ENCODE measurements around the gene SLMAP.

Gene SLMAP

GRCh38 chr3:57948781-57949242 lies 192.7 kb downstream of the SLMAP start:
- peak; percentile 94 for DNase-seq

GRCh38 chr3:57949344-57949743 lies 193.2 kb downstream of the SLMAP start:
- DNase-seq, result no peak

GRCh38 chr3:57949785-57950615 lies 193.9 kb downstream of the SLMAP start:
- no peak for DNase-seq

- peak; percentile 97 for DNase-seq
These were observed 195.2 kb downstream of the SLMAP start for GRCh38 chr3:57951066-57951882.

- peak; percentile 95 for DNase-seq
These were observed 196.1 kb downstream of the SLMAP start for GRCh38 chr3:57952208-57952631.

- no peak for DNase-seq
These were observed 196.5 kb downstream of the SLMAP start for GRCh38 chr3:57952651-57953050.

GRCh38 chr3:57953576-57953975 lies 197.5 kb downstream of the SLMAP start:
- DNase-seq, result no peak

GRCh38 chr3:57956119-57956832 lies 200.2 kb downstream of the SLMAP start:
- DNase-seq, result no peak

GRCh38 chr3:57956833-57957174 lies 200.7 kb downstream of the SLMAP start:
- DNase-seq, result no peak

GRCh38 chr3:57957824-57958223 lies 201.7 kb downstream of the SLMAP start:
- DNase-seq, result no peak

- no peak for DNase-seq
These were observed 202.7 kb downstream of the SLMAP start for GRCh38 chr3:57958642-57959422.

- DNase-seq, result no peak
These were observed 203.5 kb downstream of the SLMAP start for GRCh38 chr3:57959423-57960173.

- no peak for DNase-seq
These were observed 204.0 kb downstream of the SLMAP start for GRCh38 chr3:57960174-57960505.

- DNase-seq, result no peak
These were observed 205.2 kb downstream of the SLMAP start for GRCh38 chr3:57961177-57961827.

GRCh38 chr3:57961828-57962447 lies 205.8 kb downstream of the SLMAP start:
- DNase-seq, result no peak

GRCh38 chr3:57962448-57962834 lies 206.3 kb downstream of the SLMAP start:
- no peak for DNase-seq

GRCh38 chr3:57963811-57964346 lies 207.8 kb downstream of the SLMAP start:
- no peak for DNase-seq

- DNase-seq, result no peak
These were observed 210.7 kb downstream of the SLMAP start for GRCh38 chr3:57966829-57967228.

GRCh38 chr3:57967590-57967989 lies 211.5 kb downstream of the SLMAP start:
- no peak for DNase-seq

GRCh38 chr3:57968501-57968900 lies 212.4 kb downstream of the SLMAP start:
- DNase-seq, result no peak

- no peak for DNase-seq
These were observed 215.9 kb downstream of the SLMAP start for GRCh38 chr3:57971975-57972374.

All from islet precursor cell (in vitro differentiated cells).